Measurements from ENCODE around the gene CNKSR1.

Gene CNKSR1

DNA sequence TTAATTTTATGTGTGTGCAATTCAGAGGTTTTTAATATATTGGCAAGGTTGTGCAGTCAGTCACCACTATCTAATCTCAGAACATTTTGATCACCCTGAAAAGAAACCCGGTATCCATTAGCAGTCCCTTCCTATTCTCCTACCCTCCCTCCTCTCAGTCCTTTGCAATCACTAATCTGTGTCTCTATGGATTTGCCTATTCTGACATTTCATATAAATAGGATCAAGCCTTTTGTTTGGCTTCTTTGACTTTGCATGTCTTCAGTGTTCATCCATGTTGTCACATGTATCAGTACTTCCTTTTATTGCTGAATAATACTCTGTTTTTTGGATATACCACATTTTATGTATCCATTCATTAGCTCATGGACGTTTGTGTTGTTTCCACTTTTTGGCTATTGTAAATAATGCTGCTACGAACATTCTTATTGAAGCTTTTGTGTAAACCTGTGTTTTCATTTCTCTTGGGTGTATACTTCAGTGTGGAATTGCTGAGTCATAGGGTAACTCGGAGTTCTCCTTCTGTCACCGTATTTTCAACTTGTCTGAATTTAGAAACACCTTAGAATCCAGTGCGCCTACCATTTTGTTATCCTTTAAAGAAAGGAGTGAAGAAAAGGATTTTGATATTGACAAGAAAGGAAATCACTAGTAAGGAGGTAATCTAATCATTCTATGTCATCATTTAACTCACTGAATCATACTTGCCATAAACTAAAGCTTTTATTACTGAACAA is 60.1 kb downstream of the CNKSR1 start:
- no peak for ATAC-seq
- peak; percentile 76 for TF ChIP-seq ZNF8 (CRISPR knock-in tag; IDR thresholded peaks at IDR 0.05)
- TF ChIP-seq, protein P1, sequence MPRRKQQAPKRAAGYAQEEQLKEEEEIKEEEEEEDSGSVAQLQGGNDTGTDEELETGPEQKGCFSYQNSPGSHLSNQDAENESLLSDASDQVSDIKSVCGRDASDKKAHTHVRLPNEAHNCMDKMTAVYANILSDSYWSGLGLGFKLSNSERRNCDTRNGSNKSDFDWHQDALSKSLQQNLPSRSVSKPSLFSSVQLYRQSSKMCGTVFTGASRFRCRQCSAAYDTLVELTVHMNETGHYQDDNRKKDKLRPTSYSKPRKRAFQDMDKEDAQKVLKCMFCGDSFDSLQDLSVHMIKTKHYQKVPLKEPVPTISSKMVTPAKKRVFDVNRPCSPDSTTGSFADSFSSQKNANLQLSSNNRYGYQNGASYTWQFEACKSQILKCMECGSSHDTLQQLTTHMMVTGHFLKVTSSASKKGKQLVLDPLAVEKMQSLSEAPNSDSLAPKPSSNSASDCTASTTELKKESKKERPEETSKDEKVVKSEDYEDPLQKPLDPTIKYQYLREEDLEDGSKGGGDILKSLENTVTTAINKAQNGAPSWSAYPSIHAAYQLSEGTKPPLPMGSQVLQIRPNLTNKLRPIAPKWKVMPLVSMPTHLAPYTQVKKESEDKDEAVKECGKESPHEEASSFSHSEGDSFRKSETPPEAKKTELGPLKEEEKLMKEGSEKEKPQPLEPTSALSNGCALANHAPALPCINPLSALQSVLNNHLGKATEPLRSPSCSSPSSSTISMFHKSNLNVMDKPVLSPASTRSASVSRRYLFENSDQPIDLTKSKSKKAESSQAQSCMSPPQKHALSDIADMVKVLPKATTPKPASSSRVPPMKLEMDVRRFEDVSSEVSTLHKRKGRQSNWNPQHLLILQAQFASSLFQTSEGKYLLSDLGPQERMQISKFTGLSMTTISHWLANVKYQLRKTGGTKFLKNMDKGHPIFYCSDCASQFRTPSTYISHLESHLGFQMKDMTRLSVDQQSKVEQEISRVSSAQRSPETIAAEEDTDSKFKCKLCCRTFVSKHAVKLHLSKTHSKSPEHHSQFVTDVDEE (CRISPR knock-in tag; IDR thresholded peaks at IDR 0.05) = no peak

Measured in SK-N-SH treated with all-trans-retinoic acid at 6 μM for 48 hours (cell line).